ENCODE data around the gene MKS1.

- no peak for TF ChIP-seq POLR2A (IDR thresholded peaks at IDR 0.05)
- TF ChIP-seq, protein P1, sequence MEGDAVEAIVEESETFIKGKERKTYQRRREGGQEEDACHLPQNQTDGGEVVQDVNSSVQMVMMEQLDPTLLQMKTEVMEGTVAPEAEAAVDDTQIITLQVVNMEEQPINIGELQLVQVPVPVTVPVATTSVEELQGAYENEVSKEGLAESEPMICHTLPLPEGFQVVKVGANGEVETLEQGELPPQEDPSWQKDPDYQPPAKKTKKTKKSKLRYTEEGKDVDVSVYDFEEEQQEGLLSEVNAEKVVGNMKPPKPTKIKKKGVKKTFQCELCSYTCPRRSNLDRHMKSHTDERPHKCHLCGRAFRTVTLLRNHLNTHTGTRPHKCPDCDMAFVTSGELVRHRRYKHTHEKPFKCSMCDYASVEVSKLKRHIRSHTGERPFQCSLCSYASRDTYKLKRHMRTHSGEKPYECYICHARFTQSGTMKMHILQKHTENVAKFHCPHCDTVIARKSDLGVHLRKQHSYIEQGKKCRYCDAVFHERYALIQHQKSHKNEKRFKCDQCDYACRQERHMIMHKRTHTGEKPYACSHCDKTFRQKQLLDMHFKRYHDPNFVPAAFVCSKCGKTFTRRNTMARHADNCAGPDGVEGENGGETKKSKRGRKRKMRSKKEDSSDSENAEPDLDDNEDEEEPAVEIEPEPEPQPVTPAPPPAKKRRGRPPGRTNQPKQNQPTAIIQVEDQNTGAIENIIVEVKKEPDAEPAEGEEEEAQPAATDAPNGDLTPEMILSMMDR (IDR thresholded peaks at IDR 0.05) = no peak
These were observed 33.1 kb upstream of the MKS1 start for GRCh38 chr17:58252141-58252540.
